CD4-positive, alpha-beta T cell treated with Interleukin-1 beta for 1 hour (primary cell): ENCODE results near the gene KLF16.
"Not testable (repeated sequence)": the region's sequence is repeated elsewhere in the genome, so short reads cannot be mapped to it uniquely, and the experiment has no call there.

Experiments used
- DNase-seq, 2 donors: peaks; one replicate each; pipeline ENCODE4 v3.0.0-alpha.2; 2020 to 2022

The KLF16 gene

GRCh38 chr19:1883784-1884183, 20.4 kb upstream of the KLF16 start:
- peak in 1 of 2 donors; percentile 35 for DNase-seq

GRCh38 chr19:1882786-1883692, 19.7 kb upstream of the KLF16 start:
- DNase-seq, result no peak

- peak; percentile 86 to 89 for DNase-seq
Observed at GRCh38 chr19:1882089-1882785, 18.9 kb upstream of the KLF16 start.

- DNase-seq, result not testable (repeated sequence)
Observed at GRCh38 chr19:1881393-1882088, 18.2 kb upstream of the KLF16 start.

- no peak for DNase-seq
Observed at GRCh38 chr19:1880611-1881392, 17.4 kb upstream of the KLF16 start.

- not testable (repeated sequence) for DNase-seq
Observed at GRCh38 chr19:1879982-1880381, 16.6 kb upstream of the KLF16 start.

GRCh38 chr19:1878583-1878982, 15.2 kb upstream of the KLF16 start:
- DNase-seq, result not testable (repeated sequence)

GRCh38 chr19:1877280-1877660, 13.9 kb upstream of the KLF16 start:
- not testable (repeated sequence) for DNase-seq

- DNase-seq, result not testable (repeated sequence)
Observed at GRCh38 chr19:1876496-1877279, 13.3 kb upstream of the KLF16 start.

- peak; percentile 86 to 88 for DNase-seq
Observed at GRCh38 chr19:1875646-1876495, 12.5 kb upstream of the KLF16 start.

GRCh38 chr19:1875265-1875645, 11.9 kb upstream of the KLF16 start:
- not testable (repeated sequence) for DNase-seq

- peak in 1 of 2 donors; percentile 60 for DNase-seq
Observed at GRCh38 chr19:1874554-1875185, 11.3 kb upstream of the KLF16 start.

- no peak for DNase-seq
Observed at GRCh38 chr19:1873524-1874473, 10.4 kb upstream of the KLF16 start.

GRCh38 chr19:1872807-1873523, 9.6 kb upstream of the KLF16 start:
- no peak for DNase-seq

- DNase-seq, result no peak
Observed at GRCh38 chr19:1871630-1872029, 8.3 kb upstream of the KLF16 start.

- DNase-seq, result no peak
Observed at GRCh38 chr19:1871140-1871597, 7.8 kb upstream of the KLF16 start.

GRCh38 chr19:1868971-1869370, 5.6 kb upstream of the KLF16 start:
- no peak for DNase-seq

GRCh38 chr19:1867349-1867724, 4.0 kb upstream of the KLF16 start:
- no peak for DNase-seq
